A673 (cell line): ENCODE results near the gene EXT2. TPM values are rescaled to one million over a fixed set of nuclear protein-coding genes. Genes with fewer than 3 reads are reported as not detected.

Experiments used
- BruUV-seq: library from RNA; stranded (reverse); fragments of 400-500 nt; replicated peaks from 2 replicates; lab custom pipeline; 2021; lab: Mats Ljungman, UMichigan
- CTCF ChIA-PET: fragments of 300-600 bp; sonication (Branson Sonifier 250); formaldehyde crosslinking; loops from one replicate; lab custom pipeline; 2022; ENCODE audit warnings: antibody characterized with exemption; lab: Charles Lee
- POLR2A ChIA-PET: fragments of 300-600 bp; sonication (Branson Sonifier 250); formaldehyde crosslinking; loops from one replicate; lab custom pipeline; 2022; ENCODE audit warnings: antibody characterized with exemption; ENCODE audit not compliant: low non-redundant PET; lab: Charles Lee
- DNase-seq: peaks from one replicate; pipeline ENCODE4 v3.0.0-alpha.2; 2015; ENCODE audit warnings: low spot score
- H3K27ac ChIP-seq: fragments of 200-600 bp; sonication (generic); 2 replicates; pipeline ENCODE4 v1.5.1; 2016; ENCODE audit warnings: mixed run types, low read depth, mild to moderate bottlenecking, mixed read lengths, antibody characterized with exemption, low read length; ENCODE audit not compliant: poor library complexity, severe bottlenecking
- H3K27me3 ChIP-seq: fragments of 200-600 bp; sonication (generic); replicated peaks from 2 replicates; pipeline ENCODE4 v1.6.1; 2017; ENCODE audit warnings: mixed run types, low read depth, mild to moderate bottlenecking, mixed read lengths, antibody characterized with exemption, low read length; ENCODE audit not compliant: insufficient read depth, poor library complexity
- H3K36me3 ChIP-seq: fragments of 200-600 bp; sonication (generic); 2 replicates; pipeline ENCODE4 v1.6.1; 2016; ENCODE audit warnings: mixed run types, mild to moderate bottlenecking, mixed read lengths, antibody characterized with exemption, low read length; ENCODE audit not compliant: insufficient read depth, poor library complexity, severe bottlenecking
- H3K4me1 ChIP-seq: fragments of 200-600 bp; sonication (generic); 2 replicates; pipeline ENCODE4 v1.6.1; 2017; ENCODE audit warnings: mixed run types, mild to moderate bottlenecking, mixed read lengths, antibody characterized with exemption, low read length; ENCODE audit not compliant: insufficient read depth, poor library complexity, severe bottlenecking
- H3K4me3 ChIP-seq: fragments of 200-600 bp; sonication (generic); 2 replicates; pipeline ENCODE4 v1.5.1; 2016; ENCODE audit warnings: low read depth, mixed run types, mild to moderate bottlenecking, mixed read lengths, low read length; ENCODE audit not compliant: poor library complexity, severe bottlenecking
- H3K9me3 ChIP-seq: fragments of 200-600 bp; sonication (generic); 2 replicates; pipeline ENCODE4 v1.6.1; 2016; ENCODE audit warnings: mixed run types, low read depth, mild to moderate bottlenecking, mixed read lengths, antibody characterized with exemption, low read length; ENCODE audit not compliant: poor library complexity, severe bottlenecking
- EZH2 ChIP-seq: fragments of 200-600 bp; sonication (generic); IDR thresholded peaks from 2 replicates; pipeline ENCODE4 v1.6.1; 2017; ENCODE audit warnings: borderline replicate concordance, low read depth, mild to moderate bottlenecking, mixed read lengths, antibody characterized with exemption, low read length; ENCODE audit not compliant: poor library complexity, severe bottlenecking
- intact Hi-C: fragments of 100-400 bp; cut with micrococcal nuclease; formaldehyde crosslinking; loops from one replicate; pipeline ENCODE4 v1.10.0; 2022; ENCODE audit not compliant: unreplicated experiment
- total RNA-seq: library from RNA; stranded (reverse); gene quantifications from 2 replicates; pipeline ENCODE4 v1.2.3, GENCODE V29; 2021
- TF ChIP-seq, protein P1 (sequence below): fragments of 300-800, 200-600 bp; sonication (generic); conservative IDR thresholded peaks from 2 replicates; pipeline ENCODE4 v1.5.1; 2017; ENCODE audit warnings: low read depth, mild to moderate bottlenecking, antibody characterized with exemption, low read length, moderate library complexity, mixed read lengths

Gene EXT2
- total RNA-seq, 1 experiment from 2014 or later: 123 TPM

DNA sequence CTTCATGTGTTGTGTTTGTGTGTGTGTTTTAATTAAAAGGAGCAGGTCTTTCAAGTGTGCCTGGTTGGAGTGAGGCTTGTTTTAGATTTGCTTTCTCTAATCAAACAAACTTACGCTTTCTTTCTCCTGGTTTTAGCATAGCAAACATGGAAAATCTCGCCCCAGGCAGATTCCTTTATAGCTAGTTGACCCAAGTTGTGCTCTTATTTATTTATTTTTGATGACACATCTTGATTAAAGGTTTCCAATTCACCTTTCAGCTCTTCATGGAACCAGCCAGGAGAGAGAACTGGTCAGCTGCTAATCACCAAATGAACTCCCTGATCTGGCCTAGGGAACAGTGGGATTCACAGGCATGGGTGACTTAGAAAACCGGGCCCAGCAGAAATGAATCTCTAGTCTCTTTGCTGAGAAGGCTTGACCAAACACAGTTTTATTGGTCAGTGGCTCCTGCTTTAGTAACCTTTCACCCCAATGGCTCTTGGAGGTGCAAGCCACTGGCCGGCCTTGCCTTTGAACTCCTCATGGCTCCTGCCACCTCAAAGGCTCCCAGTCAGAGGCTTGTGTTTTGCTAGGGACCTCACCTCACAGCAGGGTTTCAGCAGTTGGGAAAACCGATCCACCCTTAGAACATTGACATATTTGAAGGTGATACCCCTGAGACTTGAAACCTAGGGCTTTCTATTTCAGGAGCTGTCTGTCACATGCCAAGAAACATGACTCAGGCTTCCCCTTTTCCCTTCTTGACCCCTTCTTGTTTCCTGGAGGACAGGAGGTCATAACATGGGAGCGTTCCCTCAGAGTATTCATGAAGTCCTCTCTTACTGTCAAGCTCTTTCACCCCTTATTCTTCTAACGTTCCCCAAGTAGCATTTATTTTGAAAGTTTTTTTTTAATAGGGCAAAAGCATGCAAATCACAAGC is 48.8 kb downstream of the EXT2 start:
- intact Hi-C loops: no loop called here
- DNase-seq: no peak
- H3K27ac ChIP-seq: no peak overlapping the region
- peaks cover 5% of the 10 kb centered on the region for H3K4me1 ChIP-seq
- H3K27me3 ChIP-seq: no peaks in the 10 kb centered on the region
- BruUV-seq: no TSS peak
- H3K4me3 ChIP-seq: no peak overlapping the region
- no peak for TF ChIP-seq EZH2
- TF ChIP-seq, protein P1, sequence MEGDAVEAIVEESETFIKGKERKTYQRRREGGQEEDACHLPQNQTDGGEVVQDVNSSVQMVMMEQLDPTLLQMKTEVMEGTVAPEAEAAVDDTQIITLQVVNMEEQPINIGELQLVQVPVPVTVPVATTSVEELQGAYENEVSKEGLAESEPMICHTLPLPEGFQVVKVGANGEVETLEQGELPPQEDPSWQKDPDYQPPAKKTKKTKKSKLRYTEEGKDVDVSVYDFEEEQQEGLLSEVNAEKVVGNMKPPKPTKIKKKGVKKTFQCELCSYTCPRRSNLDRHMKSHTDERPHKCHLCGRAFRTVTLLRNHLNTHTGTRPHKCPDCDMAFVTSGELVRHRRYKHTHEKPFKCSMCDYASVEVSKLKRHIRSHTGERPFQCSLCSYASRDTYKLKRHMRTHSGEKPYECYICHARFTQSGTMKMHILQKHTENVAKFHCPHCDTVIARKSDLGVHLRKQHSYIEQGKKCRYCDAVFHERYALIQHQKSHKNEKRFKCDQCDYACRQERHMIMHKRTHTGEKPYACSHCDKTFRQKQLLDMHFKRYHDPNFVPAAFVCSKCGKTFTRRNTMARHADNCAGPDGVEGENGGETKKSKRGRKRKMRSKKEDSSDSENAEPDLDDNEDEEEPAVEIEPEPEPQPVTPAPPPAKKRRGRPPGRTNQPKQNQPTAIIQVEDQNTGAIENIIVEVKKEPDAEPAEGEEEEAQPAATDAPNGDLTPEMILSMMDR: no peak
- ChIA-PET POLR2A (no interaction called here), CTCF (no interaction called here)
- H3K36me3 ChIP-seq: peaks cover 34% of the 10 kb centered on the region
- H3K9me3 ChIP-seq: no peaks in the 10 kb centered on the region

DNA sequence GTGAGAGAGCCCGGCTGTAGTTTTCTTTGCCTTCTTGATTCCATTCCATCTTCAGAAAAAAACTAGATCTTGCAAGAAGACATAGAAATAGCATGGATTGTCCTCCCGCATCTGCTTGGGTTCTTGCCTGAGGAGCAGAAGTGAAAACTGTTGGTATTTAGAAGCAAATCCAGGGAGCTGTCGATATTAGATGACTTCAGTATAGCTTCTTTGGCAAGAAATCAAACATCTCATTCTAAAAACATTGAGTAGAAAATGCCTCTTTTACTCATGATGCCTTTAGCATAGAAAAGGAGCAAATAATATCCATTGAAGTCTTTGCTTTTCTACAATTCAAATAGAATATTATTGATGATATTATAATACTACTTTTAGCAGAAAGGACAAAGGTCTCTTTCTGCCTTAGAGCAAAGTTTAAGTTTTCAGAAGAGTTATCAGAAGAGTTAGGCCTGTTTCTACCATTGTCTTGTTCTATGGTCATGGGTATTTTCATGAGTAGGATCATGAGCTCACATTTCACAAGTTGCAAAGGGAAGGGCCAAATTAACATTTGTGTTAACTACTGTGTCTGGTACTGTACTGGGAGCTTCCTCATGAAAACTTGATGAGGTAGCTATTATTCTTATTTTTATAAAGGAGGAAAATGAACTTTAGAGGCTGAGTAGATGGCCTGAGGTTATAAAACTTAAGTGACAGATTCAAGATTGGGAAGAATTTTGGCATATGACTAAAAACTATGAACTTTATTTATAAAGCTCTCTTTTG is 49.7 kb downstream of the EXT2 start:
- intact Hi-C loops: no loop called here
- peaks cover 34% of the 10 kb centered on the region for H3K36me3 ChIP-seq

DNA sequence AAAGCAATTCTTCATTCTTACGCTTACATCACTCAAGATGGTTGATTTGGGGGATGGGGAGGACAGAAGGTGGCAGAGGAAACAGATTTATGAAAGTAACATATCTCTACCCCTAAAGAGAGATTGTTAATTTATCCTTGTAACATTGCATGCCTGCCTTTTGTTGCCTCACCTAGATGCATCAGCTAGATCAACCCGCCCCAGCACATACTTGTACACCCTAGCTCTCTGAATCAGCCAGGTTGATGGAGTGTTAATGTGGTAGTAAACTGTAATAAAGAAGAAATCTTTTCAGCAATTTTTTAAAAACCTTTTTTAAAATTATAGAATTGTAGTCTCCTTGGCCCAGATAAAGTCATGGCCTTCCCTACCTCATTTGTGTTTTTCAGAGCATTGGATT is 51.5 kb downstream of the EXT2 start:
- Histone ChIP-seq H3K27me3 (no peaks in the 10 kb centered on the region), H3K9me3 (no peaks in the 10 kb centered on the region), H3K36me3 (peaks cover 38% of the 10 kb centered on the region), H3K4me1 (no peaks in the 10 kb centered on the region), H3K4me3 (no peak overlapping the region), H3K27ac (no peak overlapping the region)
- BruUV-seq: no TSS peak
- intact Hi-C loops: no loop called here
- TF ChIP-seq, protein P1: no peak
- TF ChIP-seq EZH2: no peak
- no peak for DNase-seq
- ChIA-PET POLR2A (no interaction called here), CTCF (no interaction called here)

More for the DNA sequence above, 49.7 kb downstream of the EXT2 start:
- no TSS peak for BruUV-seq
- CTCF ChIA-PET: interaction anchor here (0.5 kb wide), 1 partner anchor 396 kb away, joined by 3 read pairs; no protein-coding TSS in a partner anchor
- H3K4me1 ChIP-seq: no peaks in the 10 kb centered on the region
- no peak overlapping the region for H3K27ac ChIP-seq
- no peak overlapping the region for H3K4me3 ChIP-seq
- TF ChIP-seq EZH2: no peak
- TF ChIP-seq, protein P1: no peak
- no peak for DNase-seq
- H3K9me3 ChIP-seq: no peaks in the 10 kb centered on the region
- no peaks in the 10 kb centered on the region for H3K27me3 ChIP-seq
- POLR2A ChIA-PET: no interaction called here
